C4-2B (cell line): ENCODE results near the gene NDUFB7.

Source experiments
- H3K27ac ChIP-seq: fragments of 450-650 bp; 2 replicates; pipeline ENCODE4 v1.5.1; 2017
- CTCF ChIP-seq: fragments of 450-650 bp; conservative IDR thresholded peaks from 2 replicates; pipeline ENCODE4 v1.5.1; 2017; ENCODE audit warnings: mild to moderate bottlenecking
- ZFX ChIP-seq: fragments of 450-650 bp; IDR thresholded peaks from 2 replicates; pipeline ENCODE4 v1.6.1; 2017

Gene NDUFB7

GRCh38 chr19:14554382-14554812 lies 17.5 kb downstream of the NDUFB7 start:
- peak overlapping the region; percentile 85 for H3K27ac ChIP-seq
- TF ChIP-seq ZFX = peak; percentile 46; the same call in 1 of the 2 replicates
- TF ChIP-seq CTCF = no peak; the same call in 1 of the 2 replicates

- peak overlapping the region; percentile 85 for H3K27ac ChIP-seq
- no peak for TF ChIP-seq CTCF
- no peak for TF ChIP-seq ZFX
These were observed 18.0 kb downstream of the NDUFB7 start for GRCh38 chr19:14553939-14554243.

GRCh38 chr19:14553042-14553938 lies 18.6 kb downstream of the NDUFB7 start:
- peak overlapping the region; percentile 85 for H3K27ac ChIP-seq
- TF ChIP-seq ZFX (no peak), CTCF (no peak)

GRCh38 chr19:14552006-14552360 lies 19.9 kb downstream of the NDUFB7 start:
- H3K27ac ChIP-seq = peak overlapping the region; percentile 85; the same call in 1 of the 2 replicates

- H3K27ac ChIP-seq = peak overlapping the region; percentile 85
These were observed 20.5 kb downstream of the NDUFB7 start for GRCh38 chr19:14551134-14552005.

GRCh38 chr19:14550201-14550754 lies 21.6 kb downstream of the NDUFB7 start:
- H3K27ac ChIP-seq = peak overlapping the region; percentile 85

GRCh38 chr19:14545716-14546082 lies 26.2 kb downstream of the NDUFB7 start:
- H3K27ac ChIP-seq = no peak overlapping the region
- TF ChIP-seq ZFX = no peak
- TF ChIP-seq CTCF = no peak

More at GRCh38 chr19:14550201-14550754, 21.6 kb downstream of the NDUFB7 start:
- no peak for TF ChIP-seq ZFX
- no peak for TF ChIP-seq CTCF
